GM19099 (cell line): ENCODE data around the gene VRTN.

ENCODE experiments used
- POLR2A ChIP-seq: IDR thresholded peaks from 3 replicates; pipeline ENCODE4 v1.6.1; 2011; ENCODE audit warnings: low read depth; ENCODE audit not compliant: insufficient read length; ENCODE audit errors: extremely low read depth

Gene VRTN

DNA sequence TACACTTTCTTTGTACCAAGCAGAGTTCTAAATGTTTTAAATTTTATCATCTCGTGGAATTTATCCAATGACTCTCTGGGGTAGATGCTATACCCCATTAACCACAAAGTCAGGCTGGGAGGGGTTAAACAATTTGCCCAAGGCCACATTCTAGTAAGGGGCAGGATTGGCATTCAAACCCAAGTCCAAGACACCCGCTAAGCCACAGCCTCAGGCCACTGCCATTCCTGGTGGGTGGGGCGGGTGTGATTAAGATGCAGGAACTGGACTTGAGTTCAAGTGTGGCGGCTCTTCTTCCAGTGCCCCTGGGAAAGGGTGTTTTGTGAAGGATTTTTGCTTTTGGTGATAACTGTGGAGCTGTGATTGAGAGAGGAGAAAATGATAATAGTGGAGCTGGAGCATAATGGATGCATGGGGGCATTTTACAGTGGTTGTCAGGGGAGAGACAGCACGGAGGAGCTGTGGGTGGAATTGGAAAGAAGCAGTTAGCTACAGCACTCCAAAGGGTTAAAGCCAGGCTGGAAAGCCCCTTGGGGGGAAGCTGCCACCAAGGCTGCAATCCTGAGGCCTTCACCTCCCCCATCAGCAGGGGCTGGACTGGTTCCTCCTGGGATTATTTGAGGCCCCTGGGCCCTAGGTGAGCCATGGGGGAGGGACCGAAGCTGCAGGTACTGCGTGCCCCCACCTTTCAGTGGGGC is 1.0 kb upstream of the VRTN start:
- TF ChIP-seq POLR2A: no peak

DNA sequence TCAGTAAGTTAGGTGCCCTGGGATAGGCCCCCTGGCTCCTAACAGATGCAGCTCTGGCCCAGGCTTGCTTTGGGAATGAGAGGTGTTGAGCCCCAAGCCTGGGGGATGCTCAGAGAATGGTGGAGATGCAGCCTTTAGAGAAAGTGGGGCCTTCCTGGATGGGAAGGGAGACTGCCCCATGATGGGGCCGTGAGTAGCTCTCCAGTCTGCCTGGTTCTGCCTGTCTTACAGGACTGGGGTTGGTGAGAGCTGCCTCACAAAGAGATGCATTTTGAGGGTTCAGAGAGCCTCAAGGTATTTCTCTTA is 523 bp upstream of the VRTN start:
- TF ChIP-seq POLR2A: no peak

DNA sequence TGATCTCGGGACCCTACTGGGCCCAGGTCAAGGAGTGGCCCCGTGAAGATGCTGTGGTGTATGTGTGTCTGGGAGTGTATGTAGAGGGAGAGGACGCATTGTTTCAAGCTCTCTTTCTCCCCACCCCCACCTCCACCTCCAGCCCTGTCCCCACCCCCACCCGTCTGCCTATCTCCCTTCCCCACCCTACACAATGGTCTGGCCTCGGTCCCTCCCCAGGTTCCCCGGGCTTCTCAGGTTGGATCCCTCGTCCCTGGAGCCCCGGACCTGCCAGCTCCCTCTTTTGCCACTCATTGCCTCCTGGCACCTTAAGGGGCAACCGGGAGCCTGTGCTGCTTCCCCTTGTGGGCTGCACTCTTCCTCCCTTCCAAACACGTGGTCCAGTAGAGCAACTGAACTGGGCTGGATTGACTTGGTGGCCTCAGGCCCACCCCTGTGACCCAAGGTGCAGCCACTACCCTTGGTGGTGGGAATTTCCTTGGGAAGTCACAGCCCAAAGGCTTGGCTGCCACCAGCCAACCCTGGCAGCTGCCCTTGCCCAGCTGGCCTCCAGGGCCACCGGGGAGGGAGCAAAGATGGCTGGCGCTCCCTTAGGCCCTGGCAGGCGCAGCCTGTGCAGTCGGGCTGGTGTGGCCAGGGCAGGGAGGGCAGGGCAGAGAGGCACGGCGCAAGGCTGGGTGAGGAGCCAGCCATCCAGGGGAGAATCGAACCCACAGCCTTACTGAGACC is 628 bp downstream of the VRTN start:
- TF ChIP-seq POLR2A: no peak

DNA sequence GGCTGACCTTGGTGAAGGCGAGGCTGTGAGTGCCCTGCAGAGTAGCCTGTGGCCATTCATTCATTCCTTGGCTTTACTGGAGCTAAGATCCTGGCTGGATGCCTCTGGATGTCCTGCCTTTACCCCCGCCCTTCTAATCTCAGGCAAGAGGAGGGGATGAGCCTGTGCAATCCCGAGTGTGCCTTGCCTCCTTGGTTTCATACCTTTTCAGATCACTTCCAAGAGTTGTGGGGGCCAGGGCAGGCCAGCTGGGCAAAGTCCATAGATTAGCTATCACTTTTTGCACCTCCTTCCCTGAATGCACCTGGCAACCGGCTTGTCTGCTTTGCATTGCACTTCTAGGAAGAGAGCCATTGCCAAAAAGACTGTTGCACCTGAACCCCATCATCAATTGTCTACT is 1.5 kb downstream of the VRTN start:
- no peak for TF ChIP-seq POLR2A

DNA sequence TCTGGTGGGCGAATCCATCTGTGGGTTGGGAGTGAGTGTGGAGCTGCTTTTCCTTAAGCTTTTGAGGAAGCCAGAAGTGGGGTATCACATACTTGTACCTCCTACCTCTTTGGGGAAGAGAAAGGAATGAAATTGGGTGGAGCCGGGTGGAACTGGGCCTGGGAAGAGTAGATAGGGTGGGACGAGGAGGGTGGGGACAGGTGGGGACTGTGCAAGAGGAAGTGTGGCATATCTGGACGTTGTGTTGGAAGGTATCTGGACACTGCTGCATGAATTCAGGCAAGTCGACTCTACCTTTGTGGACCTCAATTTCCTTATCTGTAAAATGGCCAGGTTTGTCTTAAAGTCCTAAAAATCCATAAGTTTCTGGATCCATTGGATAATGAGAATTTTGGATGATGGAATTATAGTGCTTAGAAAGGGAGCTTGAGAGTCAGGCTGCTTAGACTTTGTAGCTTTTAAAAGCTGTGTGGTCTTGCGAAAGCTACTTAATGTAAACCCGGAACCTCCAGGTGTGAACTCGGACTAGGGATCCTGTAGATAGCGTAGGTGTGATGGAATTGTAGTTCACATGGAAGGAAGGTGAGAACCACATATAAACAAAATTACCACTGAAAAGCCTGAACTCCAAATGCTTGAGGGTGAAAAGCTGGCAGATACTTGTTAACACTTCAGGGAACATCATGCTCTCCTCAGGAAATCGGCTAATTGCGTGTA is 2.1 kb downstream of the VRTN start:
- TF ChIP-seq POLR2A: no peak

DNA sequence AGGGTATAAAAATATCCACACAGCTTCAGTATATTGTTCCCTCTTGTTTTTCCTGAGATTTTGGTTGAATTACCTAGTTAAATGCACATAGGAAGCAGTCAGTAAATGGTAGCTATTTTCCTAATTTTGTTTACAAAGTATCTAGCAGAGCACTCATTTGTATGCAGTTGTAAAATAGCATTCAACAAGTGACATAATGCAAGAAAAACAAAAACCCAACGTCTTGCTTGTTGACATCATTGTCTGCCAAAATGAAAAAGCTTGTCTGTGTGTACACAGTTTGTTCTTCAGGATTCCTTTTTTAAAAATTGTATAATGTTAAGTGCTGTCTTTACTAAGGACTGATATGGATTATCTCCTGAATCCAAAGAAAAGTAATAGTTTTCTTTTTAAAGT is 2.7 kb downstream of the VRTN start:
- no peak for TF ChIP-seq POLR2A

DNA sequence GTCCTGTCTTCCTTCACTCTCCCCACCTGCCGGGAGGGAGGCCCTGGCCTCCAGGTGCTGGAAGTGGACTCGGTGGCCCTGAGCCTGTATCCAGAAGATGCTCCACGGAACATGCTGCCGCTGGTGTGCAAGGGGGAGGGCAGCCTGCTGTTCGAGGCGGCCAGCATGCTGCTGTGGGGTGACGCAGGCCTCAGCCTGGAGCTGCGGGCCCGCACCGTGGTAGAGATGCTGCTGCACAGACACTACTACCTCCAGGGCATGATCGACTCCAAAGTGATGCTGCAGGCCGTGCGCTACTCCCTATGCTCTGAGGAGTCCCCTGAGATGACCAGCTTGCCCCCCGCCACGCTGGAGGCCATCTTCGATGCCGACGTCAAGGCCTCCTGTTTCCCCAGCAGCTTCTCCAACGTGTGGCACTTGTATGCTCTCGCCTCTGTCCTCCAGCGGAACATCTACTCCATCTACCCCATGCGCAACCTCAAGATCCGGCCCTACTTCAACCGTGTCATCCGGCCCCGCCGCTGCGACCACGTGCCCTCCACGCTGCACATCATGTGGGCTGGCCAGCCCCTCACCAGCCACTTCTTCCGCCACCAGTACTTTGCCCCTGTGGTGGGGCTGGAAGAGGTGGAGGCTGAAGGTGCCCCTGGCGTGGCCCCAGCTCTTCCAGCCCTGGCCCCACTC is 8.8 kb downstream of the VRTN start:
- no peak for TF ChIP-seq POLR2A

DNA sequence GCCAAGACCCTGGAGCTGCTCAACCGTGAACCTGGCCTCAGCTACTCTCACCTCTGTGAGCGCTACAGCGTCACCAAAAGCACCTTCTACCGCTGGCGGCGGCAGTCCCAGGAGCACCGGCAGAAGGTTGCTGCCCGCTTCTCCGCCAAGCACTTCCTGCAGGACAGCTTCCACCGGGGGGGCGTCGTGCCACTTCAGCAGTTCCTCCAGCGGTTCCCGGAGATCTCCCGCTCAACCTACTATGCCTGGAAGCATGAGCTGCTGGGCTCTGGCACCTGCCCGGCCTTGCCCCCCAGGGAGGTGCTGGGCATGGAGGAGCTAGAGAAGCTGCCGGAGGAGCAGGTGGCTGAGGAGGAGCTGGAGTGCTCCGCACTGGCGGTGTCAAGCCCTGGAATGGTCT is 9.3 kb downstream of the VRTN start:
- TF ChIP-seq POLR2A: no peak

DNA sequence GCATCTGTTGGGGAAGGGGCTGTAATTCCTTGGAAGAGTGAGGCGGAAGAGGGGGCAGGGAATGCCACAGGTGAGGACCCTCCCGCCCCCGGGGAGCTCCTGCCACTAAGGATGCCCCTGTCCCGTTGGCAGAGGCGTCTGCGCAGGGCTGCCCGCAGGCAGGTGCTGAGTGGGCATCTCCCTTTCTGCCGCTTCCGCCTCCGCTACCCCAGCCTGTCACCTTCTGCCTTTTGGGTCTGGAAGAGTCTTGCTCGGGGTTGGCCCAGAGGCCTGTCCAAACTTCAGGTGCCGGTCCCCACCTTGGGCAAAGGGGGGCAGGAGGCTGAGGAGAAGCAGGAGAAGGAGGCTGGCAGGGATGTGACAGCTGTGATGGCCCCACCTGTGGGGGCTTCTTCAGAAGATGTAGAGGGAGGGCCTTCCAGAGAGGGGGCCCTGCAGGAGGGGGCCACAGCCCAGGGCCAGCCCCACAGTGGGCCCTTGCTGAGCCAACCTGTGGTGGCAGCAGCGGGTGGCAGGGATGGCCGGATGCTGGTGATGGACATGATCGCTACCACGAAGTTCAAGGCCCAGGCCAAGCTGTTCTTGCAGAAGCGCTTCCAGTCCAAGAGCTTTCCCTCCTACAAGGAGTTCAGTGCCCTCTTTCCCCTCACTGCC is 10.0 kb downstream of the VRTN start:
- TF ChIP-seq POLR2A: no peak

DNA sequence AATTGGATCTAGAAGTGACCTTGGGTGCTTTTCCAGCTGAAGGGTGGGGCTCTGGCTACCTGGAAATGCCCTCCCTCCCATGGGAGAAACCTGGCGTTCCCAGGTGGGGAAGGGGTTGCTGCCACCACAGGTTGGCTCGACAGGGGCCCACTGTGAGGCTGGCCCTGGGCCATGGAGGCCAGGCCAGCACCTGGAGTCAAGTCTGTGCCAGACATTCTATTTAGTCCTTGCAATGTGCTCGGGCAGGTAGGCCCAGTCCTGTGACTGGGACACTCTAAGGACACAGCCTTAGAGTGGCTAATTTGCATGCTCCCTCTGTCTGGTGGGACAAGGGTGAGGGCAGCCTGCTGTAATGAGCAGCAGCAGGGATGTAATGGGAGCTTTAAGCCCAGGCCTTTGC is 11.9 kb downstream of the VRTN start:
- TF ChIP-seq POLR2A: no peak

DNA sequence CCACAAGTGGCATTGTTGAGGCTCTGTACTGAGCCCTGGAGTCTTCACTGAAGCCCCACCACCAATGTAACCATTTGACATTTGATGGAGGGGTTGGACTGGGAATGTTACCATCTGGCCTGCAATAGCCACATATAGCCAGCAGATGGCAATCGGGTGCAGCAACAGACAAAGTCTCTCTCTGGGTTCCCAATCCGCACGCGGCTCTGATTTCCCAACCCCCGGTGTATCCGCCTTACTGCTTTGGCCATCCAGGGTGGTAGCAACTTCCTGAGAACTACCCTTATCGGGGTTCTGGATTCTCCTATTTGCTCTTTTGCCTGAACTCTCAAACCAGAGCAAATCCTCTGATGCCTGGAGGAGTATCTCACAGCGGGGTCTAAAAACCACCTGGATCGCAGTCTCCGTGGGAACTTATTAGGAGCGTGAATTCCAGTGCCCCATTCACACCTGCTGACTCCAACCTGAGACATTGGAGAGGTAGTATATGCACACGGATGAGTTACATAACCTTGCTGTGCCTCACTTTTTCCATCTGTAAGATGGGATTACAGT is 14.2 kb downstream of the VRTN start:
- TF ChIP-seq POLR2A: no peak

DNA sequence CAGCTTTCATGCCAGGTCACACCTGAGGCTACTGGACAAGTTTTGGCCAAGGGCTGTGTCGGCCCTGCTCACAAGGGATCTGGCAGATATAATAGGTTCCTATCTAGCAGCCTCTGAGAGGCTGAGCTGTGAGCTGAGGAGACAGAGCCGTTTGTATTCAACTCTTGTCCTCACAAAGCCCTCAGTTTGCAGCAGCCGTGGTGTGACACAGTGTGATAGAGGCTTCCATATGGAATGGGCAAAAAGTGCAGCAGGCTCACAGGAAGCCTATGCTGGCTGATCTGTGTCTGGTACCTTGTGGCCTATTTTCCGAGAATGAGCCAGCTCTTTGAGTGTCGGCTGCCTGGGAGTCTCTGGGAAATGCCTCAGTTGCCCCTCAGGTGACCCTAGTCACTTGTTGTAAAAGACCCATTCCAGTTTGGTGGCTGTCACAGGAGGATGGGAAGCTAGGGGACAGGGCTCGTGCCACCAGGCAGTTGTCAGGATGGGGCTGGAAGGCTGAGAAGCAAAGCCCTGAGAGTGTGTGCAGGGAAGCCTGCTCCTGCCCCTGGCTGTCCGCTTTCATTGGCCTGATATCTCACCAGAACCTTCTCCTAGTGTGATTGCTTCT is 16.1 kb downstream of the VRTN start:
- no peak for TF ChIP-seq POLR2A

DNA sequence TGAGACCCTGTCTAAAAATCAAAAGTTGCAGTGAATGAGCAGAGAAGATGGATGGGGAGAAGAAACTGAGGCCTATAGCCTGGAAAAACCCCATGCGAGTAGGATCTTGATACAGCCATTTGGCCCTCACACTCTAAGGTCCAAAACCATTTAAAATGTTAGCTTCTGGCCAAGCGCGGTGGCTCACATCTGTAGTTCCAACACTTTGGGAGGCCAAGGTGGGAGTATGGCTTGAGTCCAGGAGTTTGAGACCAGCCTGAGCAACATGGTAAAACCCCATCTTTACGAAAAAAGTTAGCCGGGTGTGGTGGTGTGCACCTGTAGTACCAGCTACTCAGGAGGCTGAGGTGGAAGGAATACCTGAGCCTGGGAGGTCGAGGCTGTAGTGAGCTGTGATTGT is 19.8 kb downstream of the VRTN start:
- TF ChIP-seq POLR2A: no peak

DNA sequence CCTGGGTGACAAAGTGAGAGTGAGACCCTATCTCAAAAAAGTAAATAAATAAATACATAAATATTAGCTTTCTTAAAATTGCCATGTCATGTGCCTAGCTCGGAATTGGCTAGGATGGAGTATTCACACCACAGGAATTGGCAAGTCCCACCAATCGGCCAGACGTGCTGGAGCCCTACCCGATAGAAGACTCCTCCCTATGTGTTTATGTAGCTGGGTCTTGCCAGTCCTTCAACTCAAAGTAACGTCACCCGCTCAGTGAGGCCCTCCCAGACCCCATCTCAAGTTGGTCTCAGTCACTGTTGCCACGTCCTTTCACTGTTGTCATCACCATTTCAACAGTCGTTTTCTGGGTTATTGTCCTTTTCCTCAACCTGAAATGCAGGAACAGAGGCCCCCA is 20.2 kb downstream of the VRTN start:
- no peak for TF ChIP-seq POLR2A

DNA sequence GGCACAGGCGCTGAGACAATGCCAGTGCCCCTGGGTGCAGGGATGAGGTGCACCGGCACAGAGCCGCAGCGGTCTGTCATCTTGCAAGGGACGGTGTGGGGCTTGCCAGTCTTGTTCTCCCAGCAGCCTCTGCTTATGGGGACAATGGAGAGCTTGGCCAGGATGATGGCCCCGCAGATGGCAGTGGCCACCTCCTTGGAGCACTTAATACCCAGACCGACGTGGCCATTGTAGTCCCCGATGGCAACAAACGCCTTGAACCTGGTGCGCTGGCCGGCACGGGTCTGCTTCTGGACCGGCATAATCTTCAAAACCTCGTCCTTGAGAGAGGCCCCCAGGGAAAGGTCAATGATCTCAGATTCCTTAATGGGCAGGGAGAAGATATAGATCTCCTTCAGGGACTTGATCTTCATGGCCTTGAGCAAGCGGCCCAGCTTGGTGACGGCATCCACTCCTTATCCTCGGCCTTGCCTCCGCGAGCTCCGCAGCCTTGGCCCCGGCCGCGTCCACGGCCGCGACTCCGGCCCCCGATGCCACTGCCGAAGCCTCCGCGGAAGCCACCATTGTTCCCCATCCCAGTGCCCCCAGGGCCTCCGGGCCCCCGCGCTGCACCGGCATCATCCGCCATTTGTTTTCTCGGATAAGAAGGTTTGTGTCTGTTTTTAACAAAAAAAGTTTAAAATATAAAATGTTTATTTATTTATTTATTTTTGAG is 29.9 kb downstream of the VRTN start:
- no peak for TF ChIP-seq POLR2A

DNA sequence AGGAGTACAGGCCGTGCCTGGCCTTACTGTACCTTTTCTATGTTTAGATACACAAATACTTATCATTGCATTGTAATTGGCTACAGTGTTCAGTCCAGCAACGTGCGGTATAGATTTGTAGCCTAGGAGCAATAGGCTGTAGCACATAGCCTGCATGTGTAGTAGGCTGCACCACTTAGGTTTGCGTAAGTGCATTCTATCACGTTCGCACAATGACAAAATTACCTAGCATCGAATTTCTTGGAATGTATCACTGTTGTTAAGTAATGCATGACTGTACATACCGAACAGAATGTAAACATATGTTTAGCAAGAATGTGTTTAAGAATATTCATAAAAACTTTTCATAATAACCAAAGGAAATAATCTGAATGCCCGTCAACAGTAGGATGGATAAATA is 31.9 kb downstream of the VRTN start:
- TF ChIP-seq POLR2A: no peak
